HG03575 (cell line): Measurements from ENCODE around the gene CST4.
"Not testable (repeated sequence)": the region's sequence is repeated elsewhere in the genome, so short reads cannot be mapped to it uniquely, and the experiment has no call there.

Experiments
- ATAC-seq: cut with Tn5 transposase; IDR thresholded peaks from one replicate; pipeline ENCODE4 v1.9.1; 2021; ENCODE audit not compliant: unreplicated experiment, insufficient number of reproducible peaks, low FRiP score; ENCODE audit errors: extremely low read depth

CST4 gene

GRCh38 chr20:23649830-23650417 lies 38.9 kb downstream of the CST4 start:
- no peak for ATAC-seq

- no peak for ATAC-seq
Observed at GRCh38 chr20:23649242-23649641, 39.6 kb downstream of the CST4 start.

DNA sequence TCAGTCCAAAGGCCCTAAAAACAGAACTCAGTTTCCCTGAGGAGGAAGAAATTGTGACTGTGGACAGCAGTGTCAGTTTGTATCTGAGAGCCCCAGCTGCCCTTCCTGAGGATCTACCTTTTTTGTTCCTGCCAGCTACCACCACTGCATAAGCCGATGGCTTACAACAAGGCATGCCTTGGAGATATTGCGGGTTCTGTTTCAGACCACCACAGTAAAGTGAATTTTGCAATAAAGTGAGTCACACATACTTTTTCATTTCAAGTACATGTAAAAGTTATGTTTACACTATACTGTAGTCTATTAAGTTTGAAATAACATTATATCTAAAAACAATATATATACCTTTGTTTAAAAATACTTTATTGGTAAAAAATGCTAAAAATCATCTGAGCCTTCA lies 41.5 kb downstream of the CST4 start:
- ATAC-seq, result no peak

- ATAC-seq, result no peak
Observed at GRCh38 chr20:23646106-23646873, 42.5 kb downstream of the CST4 start.

GRCh38 chr20:23645575-23645974 lies 43.3 kb downstream of the CST4 start:
- no peak for ATAC-seq

GRCh38 chr20:23644164-23644563 lies 44.7 kb downstream of the CST4 start:
- ATAC-seq, result no peak

DNA sequence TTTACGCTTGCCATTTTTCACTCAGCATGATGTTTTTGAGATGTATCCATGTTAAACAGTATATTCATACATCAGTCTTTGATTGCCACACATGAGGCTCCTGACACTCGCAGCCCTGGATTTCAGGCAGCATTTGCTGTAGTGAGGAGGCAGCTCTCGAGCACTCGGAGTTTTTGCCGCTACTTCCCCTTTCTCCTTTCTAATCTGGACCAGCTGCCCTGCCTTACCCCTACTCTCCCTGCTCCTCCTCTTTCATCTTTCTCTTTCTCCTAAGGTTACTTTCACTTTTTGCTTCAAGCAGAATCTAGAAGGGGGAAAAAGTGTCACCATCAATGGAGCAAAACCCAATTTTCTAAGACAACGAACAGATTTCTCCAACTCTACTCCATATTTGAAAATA lies 45.2 kb downstream of the CST4 start:
- ATAC-seq, result no peak

DNA sequence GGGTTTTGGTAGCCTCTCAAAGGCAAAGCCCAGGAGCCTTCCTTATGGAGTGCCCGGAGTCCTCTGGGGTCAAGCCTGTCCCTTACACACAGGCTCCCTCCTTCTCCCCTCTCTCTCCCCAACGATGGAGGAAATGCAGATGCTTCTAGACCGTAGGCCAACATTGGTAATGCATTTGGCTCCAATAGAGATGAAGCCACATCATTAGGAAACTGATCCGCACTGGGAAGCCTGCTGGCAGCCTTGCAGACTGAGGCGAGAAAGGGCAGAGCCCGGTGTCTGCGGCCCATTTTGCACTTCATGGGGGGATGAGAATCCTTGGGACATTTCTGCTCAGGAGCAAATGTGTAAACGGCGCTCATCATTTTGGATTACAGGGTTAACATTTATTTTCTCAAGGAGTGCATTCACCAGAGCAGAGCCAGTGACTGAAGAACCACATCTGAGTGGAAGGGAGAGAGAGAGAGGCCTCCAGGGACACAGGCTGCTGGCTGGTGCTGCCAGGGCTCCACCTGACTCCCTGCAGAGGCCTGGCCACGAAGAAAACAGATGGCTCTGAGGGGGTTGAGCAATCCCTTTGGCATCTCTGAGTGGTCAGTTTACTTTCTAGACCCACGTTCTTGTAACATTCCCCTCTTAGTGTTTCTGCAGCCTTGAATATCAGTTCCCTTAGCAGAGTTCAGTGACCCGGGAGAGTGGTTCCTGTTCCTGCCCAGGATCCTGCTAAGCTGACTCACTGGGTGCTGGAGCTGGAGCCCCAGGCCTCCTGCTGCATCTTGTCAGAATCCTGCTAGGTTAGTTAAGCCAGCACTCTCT lies 46.7 kb downstream of the CST4 start:
- no peak for ATAC-seq

DNA sequence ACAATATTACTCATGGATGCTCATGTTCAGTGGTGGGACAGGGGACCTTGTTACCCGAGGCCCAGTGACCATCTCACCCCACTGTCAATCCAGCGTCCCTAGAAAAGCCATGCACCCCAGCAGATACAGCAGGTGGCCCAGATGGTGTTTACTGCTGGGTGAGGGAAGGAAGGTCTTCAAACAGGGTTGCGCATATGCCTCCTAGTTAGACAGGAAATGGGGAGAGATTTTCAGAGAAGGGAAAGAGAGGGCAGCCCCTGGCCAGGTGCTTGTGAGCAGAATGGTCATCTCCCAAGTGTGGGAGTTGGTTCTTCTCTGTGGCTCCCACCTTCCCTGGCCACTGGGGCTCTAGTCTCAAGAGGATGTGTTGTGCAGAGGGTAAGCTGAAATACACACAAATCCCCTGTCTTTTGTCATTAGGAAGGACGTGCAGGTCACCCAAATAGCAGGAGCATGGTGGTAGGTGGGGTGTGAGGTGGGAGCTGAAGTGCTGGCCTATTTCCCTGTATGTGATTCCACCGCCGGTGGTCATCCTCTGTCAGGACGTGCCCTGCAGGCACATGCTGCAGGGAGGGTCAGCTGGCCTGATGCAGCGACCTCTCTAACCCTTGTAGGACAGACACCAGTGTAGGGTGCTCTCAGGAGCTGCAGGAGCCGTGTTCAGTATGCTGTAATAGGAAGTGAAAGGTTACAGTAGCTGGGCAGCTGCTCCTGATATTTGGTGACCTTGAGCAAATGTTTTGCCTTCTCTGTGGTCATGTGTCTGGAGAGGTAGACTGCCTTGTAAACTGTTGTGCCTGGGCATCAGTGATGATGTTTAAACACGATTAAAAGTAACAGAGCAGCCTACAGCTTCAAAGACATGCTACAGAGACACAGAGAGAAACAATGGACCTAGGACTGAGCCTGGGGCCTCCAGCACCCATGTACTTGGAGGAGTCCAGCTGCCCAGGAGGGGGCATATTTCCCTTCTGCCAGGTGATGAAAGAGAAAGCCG lies 47.9 kb downstream of the CST4 start:
- no peak for ATAC-seq

GRCh38 chr20:23640018-23640601 lies 48.7 kb downstream of the CST4 start:
- ATAC-seq, result no peak

DNA sequence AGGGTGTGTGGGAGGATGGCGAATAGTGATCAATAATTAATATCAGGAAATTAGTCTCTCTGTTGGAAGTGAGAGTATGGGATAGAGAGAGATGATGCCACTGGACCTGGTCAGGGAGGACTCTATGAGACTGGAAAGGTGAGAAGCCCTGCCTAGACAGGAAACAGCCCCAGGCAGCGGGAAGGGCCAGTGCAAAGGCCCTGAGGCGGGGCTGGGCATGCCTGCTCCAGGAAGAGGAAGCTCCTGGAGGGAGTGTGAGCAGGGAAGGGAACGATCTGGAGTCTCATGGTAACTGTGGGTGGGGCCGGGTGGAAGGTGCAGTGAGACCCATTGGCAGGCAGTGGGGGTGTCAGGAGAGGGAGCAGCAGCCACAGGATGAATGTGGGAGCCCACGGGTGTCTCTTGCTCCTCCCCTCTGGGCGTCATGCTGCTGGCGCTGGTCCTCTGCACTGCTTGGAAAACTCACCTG lies 49.3 kb downstream of the CST4 start:
- no peak for ATAC-seq

DNA sequence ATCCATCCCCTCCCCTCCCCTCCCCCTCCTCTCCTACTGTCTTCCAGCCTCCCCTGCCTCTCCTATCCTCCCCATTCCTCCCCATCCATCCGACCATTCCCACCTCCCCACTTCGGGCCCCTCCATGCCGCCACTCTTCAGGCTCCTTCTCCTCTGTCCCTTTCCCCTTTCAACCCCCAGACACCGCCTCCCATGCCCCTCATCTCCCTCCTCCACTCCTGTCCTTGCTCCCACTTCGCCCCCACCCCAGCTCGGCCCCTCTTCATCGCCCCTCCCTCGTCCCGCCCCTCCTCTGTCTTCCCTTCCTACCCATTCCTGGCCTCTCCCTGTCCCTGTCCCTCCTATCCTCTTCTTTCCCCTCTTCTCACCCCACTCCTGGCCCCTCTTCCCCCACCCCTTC lies 50.5 kb downstream of the CST4 start:
- no peak for ATAC-seq

DNA sequence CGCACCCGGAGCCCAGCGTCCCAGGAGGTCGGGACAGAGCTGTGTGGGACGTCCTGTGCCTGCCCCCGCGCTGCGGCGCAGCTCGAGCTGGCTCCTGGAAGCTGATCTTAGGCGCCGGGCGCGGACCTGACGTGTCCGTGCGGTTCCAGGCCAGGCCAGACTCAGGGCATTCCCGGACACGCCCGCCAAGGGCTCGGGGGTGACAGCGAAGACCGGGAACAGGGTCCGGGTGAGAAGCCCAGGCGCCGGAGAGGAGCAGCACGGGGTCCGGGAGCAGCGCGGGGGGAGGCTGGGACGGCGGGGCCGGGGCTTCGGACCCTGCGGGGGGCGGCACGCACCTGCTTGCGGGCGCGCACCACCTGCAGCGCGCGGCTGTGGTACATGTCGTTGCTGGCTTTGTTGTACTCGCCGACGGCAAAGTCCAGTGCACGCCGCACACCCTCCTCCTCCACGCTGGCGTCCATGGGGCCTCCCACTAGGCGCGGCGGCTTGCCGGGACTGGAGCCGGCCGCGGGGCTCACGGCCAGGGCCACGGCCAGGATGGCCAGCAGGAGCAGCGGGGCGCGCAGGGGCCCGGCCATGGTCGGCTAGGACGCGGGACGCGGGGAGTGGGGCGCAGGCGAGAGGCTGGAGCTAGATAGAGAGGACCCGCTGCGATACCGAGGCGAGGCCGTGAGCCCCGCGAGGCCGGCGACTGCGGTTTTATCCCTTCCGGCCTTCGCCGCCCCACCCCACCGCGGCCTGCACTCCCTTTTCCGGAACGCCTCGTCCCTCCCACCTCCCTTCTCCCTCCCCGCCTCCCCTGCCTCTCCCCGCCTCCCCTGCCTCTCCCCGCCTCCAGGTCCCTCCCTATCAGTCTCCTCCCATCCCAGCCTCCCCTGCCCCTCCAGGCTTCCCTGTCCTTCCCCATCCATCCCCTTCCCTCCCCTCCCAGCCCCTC lies 51.3 kb downstream of the CST4 start, which contains the start of gene CST3:
CST3 (minus strand) TSS at position 674 of the 940 bp plus-strand sequence; CDS start at position 581, 93 bp downstream.
- ATAC-seq, result no peak

DNA sequence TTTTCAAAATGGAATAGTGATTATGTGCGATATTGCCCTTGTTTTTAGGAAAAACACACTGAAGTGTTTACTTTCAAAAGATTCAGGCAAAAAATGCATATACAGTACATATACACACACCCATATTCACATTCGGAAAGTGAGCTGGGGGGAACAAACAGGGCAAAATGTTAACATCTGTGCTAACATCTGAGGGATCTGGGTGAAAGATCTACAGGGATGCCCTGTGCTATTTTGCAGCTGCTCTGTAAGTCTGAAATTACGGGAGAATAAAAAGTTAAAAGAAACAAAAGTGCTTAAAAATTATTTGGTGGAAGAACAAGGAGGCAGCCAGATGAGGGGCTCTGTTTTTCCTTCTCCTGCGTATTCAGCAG lies 51.9 kb downstream of the CST4 start:
- no peak for ATAC-seq

GRCh38 chr20:23636182-23636907 lies 52.5 kb downstream of the CST4 start:
- ATAC-seq, result no peak

- ATAC-seq, result not testable (repeated sequence)
Observed at GRCh38 chr20:23635768-23636090, 53.1 kb downstream of the CST4 start.
